ENCODE data around the gene SCRT2. TPM values are rescaled to one million over a fixed set of nuclear protein-coding genes. Genes with fewer than 3 reads are reported as not detected.

SCRT2 gene
- total RNA-seq, 1 experiment from 2014 or later: not detected

DNA sequence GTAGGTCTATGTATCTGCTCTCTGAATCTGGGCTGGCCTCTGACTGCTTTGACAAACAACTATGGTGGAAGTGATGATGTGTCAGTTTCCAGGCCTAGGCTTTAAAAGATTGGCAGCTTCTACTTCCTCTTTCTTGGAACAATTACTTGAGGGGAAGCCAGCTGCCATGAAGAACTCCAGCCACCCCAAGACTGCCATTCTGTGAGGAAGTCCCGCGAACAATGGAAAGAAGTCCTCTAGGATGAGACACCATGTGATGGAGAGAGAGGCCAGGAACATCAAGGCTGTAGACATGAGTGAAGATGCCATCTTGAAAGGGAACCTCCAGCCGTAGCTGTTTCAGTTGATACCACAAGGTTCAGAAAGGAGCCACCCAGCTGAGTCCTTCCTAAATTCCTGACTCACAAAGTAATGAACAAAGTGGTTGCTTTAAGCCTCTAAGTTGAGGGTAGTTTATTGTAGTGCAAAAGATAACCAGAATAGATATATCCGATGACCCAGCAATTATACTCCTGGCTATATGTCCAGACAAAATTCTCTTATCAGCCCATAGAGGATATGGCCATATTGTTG lies 50.2 kb downstream of the SCRT2 start:
- DNase-seq: no peak
- H3K4me1 ChIP-seq (ENCODE audit: insufficient read depth, low read length): 0 out of 2 replicates have a peak, but pooled peaks cover 5% of the 10 kb centered on the region
- no peaks in the 10 kb centered on the region for H3K9me3 ChIP-seq (ENCODE audit: control insufficient read depth, low read depth, low read length)
- no peaks in the 10 kb centered on the region for H3K23me2 ChIP-seq (ENCODE audit: insufficient read length, low read depth, low read length, poor library complexity, severe bottlenecking)
- Mint-ChIP-seq H3K36me3 (ENCODE audit: insufficient read depth in 1 of 3, low read depth in 3 of 3) (no peaks in the 10 kb centered on the region), H3K27me3 (ENCODE audit: low read depth) (peaks cover 22% of the 10 kb centered on the region), H3K4me3 (no peak overlapping the region), H3K9me3 (no peaks in the 10 kb centered on the region), H3K27ac (no peak overlapping the region), H3K4me1 (peaks cover 13 to 19% of the 10 kb centered on the region in 2 experiments)
- H4K8ac ChIP-seq (replicated peaks; ENCODE audit: insufficient read length, low read depth, low read length): no peak overlapping the region
- no peak overlapping the region for H3K23ac ChIP-seq (ENCODE audit: insufficient read length, low read depth, low read length)
- H3K9ac ChIP-seq (ENCODE audit: extremely low read depth, insufficient read length, low read length): no peak overlapping the region
- whole genome bisulfite sequencing (ENCODE audit: extremely low coverage, insufficient read length, low lambda C conversion rate): no CpG with 5 or more reads among the region's 4 CpGs
- H3K4ac ChIP-seq (ENCODE audit: low read depth, low read length): no peak overlapping the region
- no peaks in the 10 kb centered on the region for H3K79me2 ChIP-seq (ENCODE audit: insufficient read depth, low read length)
- no peak overlapping the region for H3K4me2 ChIP-seq (ENCODE audit: insufficient read depth, insufficient read length, low read length)
- H3K79me1 ChIP-seq (ENCODE audit: insufficient read depth, low read depth, low read length, poor library complexity, severe bottlenecking): no peaks in the 10 kb centered on the region
- H2BK120ac ChIP-seq (ENCODE audit: low read depth, low read length, poor library complexity, severe bottlenecking): no peak overlapping the region
- H2BK12ac ChIP-seq (ENCODE audit: insufficient read length, low read depth, low read length): no peak overlapping the region
- H4K91ac ChIP-seq (ENCODE audit: insufficient read length, low read depth, low read length): no peak overlapping the region
- no peaks in the 10 kb centered on the region for H4K20me1 ChIP-seq (ENCODE audit: control insufficient read depth, insufficient read depth, insufficient read length)
- H3K56ac ChIP-seq (ENCODE audit: insufficient read length, low read depth, low read length): no peak overlapping the region
- H3K18ac ChIP-seq (ENCODE audit: insufficient read length, low read depth, low read length): no peak overlapping the region
- no peak overlapping the region for H3T11ph ChIP-seq (ENCODE audit: low read length)
- no peak overlapping the region for H2AK5ac ChIP-seq (ENCODE audit: insufficient read length, low read length)
- TF ChIP-seq, protein P1, sequence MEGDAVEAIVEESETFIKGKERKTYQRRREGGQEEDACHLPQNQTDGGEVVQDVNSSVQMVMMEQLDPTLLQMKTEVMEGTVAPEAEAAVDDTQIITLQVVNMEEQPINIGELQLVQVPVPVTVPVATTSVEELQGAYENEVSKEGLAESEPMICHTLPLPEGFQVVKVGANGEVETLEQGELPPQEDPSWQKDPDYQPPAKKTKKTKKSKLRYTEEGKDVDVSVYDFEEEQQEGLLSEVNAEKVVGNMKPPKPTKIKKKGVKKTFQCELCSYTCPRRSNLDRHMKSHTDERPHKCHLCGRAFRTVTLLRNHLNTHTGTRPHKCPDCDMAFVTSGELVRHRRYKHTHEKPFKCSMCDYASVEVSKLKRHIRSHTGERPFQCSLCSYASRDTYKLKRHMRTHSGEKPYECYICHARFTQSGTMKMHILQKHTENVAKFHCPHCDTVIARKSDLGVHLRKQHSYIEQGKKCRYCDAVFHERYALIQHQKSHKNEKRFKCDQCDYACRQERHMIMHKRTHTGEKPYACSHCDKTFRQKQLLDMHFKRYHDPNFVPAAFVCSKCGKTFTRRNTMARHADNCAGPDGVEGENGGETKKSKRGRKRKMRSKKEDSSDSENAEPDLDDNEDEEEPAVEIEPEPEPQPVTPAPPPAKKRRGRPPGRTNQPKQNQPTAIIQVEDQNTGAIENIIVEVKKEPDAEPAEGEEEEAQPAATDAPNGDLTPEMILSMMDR (conservative IDR thresholded peaks at IDR 0.05): no peak
- H3K27me3 ChIP-seq (ENCODE audit: insufficient read depth, low read length): no peaks in the 10 kb centered on the region
- no peak overlapping the region for H4K5ac ChIP-seq (ENCODE audit: insufficient read length, low read depth, low read length)
- H2AFZ ChIP-seq (ENCODE audit: low read length): no peak overlapping the region
- H2BK15ac ChIP-seq (ENCODE audit: low read depth, low read length): no peak overlapping the region
- no peak overlapping the region for H3K14ac ChIP-seq (ENCODE audit: insufficient read depth, low read length)
- H2BK5ac ChIP-seq (ENCODE audit: insufficient read length, low read length): no peak overlapping the region
- H2BK20ac ChIP-seq (ENCODE audit: low read depth, low read length, poor library complexity, severe bottlenecking): no peak overlapping the region
- H3K27ac ChIP-seq (ENCODE audit: insufficient read length, low read depth, low read length): no peak overlapping the region

Data from H9 (cell line).